Stimulated activated CD8-positive, alpha-beta memory T cell treated with anti-CD3 and anti-CD28 coated beads, Interleukin-2, amount 100 ng/mL, for 48 hours (primary cell): ENCODE measurements around the gene CCM2.
"Not testable (repeated sequence)": the region's sequence is repeated elsewhere in the genome, so short reads cannot be mapped to it uniquely, and the experiment has no call there.

ENCODE experiments used
- DNase-seq, 2 donors: peaks; one replicate each; pipeline ENCODE4 v3.0.0-alpha.2; 2020; ENCODE audit warnings: low read depth in 2 of 2

Gene CCM2

DNA sequence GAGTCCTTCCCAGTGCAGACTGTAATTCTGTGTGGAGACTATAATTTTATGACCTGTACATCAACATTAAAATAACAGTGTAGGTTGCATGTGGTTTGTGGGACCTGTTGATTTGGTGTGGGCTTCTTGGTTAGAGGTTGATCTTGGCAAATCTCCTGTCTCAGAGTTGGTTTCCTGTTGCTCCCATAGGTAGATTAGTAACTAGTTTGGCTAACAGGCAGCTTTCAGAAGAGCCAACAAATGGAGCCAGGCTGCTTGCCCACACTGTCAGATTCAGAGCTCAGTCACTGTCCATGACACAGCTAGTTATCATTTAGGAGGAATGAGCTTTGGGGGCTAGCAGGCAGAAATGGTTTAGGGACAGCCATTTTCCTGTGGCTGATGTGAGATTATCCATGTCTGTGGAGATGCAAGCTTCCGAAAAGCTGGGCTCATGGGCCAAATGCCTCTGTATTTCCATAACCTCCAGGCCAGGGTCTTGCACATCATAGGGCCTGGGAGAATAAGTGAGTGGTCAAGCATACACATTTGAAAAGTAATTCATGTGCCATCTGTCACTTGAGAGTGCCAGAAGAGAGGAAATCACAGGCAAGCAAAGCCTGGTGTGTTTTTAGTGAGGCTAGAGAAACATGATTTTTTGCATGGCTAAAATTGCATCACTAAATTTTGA lies 33.4 kb downstream of the CCM2 start:
- DNase-seq: no peak

DNA sequence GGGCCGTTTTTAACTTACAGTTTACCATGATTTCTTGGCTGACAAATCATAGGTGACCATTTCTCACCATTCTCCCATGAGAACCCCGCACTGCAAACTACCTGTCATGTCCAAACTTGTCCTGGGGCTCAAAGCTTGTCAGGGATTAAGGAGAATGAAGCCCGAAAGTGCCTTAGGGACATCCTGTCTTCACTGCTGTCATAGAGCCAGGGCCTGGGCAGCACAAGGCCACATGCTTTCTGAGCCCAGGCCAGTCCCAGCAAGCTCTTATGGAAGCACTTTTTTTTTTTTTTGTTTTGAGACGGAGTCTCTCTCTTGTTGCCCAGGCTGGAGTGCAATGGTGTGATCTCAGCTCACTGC lies 33.9 kb downstream of the CCM2 start:
- no peak for DNase-seq

DNA sequence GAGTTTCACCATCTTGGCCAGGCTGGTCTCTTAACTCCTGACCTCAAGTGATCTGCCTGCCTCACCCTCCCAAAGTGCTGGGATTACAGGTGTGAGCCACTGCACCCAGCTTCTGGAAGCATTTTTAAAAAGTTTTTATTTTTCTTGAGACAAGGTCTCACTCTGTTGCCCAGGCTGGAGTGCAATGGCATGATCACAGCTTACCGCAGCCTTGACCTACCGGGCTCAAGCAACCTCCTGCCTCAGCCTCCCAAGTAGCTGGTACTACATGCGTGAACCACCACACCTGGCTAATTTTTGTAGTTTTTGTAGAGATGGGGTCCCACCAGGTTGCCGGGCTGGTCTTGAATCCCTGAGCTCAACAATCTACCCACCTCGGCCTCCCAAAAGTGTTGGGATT lies 34.7 kb downstream of the CCM2 start:
- not testable (repeated sequence) for DNase-seq

DNA sequence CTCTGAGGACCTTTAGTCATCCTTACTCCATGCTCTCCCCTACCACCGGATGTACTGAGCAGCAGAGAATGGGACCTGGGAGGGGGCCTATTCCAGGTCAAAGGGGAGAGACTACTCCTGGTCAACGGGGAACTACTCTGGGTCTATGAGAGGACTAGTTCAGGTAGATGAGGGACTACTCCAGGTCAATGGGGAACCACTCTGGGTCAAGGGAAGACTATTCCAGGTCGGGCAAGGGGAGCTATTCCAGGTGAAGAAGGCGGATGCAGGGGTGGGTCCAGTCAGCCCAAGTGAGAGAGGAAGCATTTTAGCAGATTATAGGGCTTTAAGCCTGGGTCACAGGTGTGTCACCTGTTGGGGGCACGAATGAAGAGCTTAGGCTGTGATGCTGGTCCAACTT lies 35.4 kb downstream of the CCM2 start:
- no peak for DNase-seq

DNA sequence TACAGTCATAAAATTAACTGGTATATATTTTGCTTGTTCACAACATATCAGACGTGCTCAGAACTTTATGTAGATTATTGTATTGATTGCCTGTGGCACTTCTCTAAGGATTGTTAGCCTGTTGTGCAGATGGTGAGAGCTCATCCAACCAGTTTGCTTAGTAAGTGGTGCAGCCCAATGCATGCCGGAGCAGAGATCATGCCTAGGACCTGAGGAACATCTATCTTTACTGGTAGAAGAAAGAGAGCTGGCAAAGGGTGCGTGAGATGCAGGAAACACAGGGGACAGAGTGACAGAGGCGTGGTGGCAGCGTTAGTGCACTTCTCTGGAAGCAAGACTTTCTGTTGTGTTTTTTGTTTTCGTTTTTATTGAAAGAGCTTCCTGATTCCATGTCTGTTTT lies 35.9 kb downstream of the CCM2 start:
- DNase-seq: no peak

DNA sequence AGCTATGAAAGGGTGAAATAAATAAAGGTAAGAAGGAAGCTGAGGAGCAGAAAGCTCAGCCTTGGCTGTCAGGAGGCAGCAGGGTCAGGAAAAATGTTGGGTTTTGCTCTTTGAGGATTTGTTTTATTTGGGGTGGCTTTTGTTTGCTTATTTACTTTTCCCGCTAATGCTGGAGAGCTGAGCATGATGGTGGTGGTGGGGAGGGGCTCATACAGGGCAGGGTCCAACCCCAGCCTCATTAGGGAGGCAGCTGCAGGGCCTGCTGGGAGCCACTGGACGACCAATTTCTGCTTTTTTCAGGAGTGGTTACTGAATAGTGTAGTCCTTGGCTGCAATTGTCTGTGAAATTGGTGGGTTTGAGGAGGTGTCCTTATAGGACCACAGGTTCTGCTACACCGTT lies 36.3 kb downstream of the CCM2 start:
- no peak for DNase-seq

DNA sequence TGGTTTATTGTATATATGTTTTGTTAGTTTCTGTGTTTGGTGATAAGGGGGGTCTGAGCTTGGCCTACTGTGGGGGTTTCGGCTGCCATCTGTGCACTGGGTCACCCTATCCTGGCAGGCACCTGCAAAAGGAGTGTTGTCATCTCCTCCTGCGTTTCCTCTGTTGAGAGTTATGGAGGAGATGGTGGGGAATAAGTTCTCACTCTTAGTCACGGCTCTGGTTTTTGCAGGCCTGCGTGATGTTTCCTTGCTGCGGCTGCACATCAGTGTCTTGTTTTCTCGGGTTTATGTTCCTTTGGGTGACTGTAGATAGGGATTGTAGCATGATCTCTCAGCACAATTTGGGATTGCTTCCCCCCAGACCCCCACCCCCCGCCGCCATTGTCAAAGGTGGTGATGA lies 36.8 kb downstream of the CCM2 start:
- no peak for DNase-seq

DNA sequence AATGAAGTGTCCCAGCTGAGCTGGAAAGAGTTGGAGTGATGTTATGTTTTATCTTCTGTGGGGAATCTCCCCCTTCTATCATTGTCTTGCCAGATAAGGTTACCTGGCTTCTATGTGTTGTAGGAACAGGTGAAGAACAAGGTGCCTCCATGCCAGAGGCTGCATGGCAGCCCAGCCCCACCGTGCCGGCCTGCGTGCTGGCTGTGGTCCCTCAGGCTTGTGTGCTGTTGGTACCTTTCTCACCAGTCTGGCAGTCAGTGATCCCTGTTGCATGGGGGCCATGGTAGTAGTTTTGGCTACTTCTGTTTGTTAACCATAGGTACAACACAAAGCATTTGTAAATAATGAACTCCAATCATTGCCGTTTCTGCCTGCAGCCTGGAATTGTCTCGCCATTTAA lies 37.9 kb downstream of the CCM2 start:
- DNase-seq: no peak

DNA sequence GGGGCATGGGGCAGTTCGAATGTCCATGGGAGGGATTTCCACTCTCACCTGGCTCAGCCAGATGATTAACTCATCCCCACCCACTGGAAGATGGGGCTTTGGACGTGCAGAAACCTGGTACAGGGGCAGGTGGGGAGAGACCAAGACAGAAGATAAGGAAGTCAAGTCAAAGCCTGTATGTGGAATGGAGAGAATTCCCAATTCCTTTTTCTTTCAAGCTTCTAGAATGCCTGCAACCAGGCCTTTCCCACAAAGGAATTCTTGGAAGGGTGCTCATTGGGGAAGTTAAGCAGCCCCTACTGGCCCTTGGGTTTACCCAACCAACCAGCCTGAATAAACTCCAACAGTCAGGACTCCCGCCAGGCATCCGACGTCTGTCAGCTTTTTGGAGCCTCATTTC lies 39.1 kb downstream of the CCM2 start:
- no peak for DNase-seq

DNA sequence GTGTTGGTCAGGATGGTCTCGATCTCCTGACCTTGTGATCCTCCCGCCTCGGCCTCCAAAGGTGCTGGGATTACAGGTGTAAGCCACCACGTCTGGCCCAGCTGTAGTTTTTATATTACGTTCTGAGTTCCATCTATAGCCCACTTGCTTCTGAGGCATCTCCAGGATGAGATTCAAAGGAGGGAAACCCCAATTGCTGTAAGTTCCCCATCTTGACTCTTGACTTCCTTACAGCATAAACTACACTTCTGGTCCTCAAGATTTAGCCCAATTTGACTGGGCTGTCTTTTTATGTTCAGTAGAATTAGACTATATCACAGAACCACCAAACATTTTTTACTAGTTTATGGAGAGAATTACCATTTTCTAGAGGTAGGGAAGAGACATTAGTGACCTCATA lies 44.3 kb downstream of the CCM2 start:
- no peak for DNase-seq

DNA sequence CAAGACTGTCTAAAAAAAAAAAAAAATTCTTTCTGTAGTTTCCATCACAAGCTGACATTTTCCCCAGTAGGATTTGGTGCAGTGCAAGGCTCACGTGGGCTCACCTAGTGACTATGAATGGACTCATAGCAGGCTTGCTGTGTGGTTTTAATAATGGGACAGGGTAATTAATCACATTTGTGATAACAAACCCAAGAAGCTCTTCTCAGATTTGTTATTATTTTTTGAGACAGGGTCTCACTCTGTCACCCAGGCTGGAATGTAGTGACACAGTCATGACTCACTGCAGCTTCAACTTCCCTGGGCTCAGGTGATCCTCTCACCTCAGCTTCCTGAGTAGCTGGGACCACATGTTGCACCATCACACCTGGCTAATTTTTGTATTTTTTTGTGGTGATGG lies 48.7 kb downstream of the CCM2 start:
- no peak for DNase-seq

DNA sequence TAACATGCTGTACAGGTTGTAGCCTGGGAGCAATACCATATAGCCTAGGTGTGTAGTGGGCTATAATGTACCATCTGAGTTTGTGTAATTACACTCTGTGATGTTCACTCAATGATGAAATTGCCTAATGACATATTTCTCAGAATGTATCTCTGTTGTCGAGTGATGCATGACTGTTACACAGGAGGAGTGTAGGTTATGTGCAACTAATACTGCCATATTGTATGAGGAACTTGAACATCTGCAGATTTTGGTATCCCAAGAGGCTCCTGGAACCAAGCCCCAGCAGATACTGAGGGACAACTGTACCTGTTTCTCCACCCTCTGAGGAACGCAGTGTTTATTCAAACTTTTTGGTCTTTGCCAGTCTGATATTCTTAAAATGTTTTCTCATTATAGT lies 50.2 kb downstream of the CCM2 start:
- DNase-seq: no peak

DNA sequence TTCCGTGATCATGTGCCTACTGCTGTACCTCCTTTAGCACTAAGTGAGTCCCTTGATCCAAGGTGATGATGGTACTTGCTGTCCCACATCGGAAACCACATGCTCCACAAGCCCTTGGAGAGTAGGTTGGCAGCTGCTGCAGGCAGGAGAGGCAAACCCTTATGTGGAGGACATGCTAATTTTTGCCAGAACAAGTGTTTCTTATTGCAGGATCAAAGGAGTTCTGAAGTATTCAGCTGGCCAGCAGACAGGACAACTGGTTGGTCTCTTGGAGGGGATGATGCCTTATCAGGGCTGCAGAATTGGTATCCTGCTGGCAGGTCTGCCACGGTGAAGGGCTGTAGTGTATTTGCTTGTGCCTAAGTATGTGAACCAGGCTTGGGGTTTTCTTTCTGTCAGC lies 52.0 kb downstream of the CCM2 start:
- DNase-seq: no peak

DNA sequence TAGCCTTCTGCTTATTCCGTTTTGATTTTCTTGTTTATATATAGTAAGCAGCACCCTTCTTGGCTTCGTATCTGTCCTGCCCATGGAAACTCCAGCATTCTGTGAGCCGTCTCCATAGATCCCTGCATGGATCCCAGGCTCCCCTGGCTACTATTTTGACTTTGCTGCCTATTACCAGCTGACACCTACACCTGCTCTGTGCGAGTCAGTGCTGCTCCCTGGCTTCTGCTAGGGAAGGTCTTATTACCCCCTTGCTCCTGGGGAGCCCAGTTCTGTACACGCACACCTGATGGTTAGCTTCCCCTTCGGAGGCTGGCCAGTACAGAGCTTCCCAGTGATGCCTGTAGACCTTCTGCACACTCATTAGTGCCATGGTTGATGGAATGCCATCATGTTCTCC lies 53.4 kb downstream of the CCM2 start:
- DNase-seq: no peak

DNA sequence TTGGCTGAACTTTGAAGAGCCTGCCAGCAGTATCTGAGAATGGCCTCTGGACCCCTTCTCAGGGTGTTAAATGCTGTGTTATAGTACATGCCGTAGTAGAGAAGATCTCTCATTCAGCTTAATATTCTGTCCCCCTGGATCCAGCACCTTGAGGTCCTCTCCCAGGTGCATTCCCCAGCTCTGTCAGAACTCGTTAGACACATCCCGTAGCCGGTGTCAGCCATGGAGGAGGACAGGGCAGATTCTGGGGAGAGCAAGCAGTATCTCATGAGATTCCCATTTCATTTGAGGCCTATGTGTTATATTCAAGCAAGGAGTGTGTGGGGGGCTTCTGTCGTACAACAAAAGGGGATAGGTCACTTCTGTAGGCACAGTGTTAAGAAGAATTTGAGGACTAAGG lies 53.9 kb downstream of the CCM2 start:
- DNase-seq: no peak

DNA sequence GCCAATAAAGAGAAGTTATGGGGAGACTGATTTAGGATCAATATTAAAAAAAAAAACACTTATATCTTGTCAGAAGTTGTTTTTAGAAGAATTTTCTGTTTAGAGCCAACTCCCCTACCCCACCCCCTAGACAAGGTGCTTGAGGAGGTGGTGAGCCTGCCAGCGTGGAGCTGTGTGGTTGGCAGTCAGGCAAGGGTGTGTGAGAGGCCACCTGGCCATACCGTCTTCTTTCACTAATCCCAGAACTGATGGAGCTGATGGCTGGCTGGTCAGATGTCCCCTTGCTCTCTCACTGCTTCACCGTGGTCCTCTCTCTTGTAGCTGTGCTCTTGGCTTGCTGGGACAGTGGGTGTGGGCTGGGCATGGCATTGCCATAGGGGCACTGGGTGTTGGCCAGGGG lies 54.4 kb downstream of the CCM2 start:
- DNase-seq: no peak

DNA sequence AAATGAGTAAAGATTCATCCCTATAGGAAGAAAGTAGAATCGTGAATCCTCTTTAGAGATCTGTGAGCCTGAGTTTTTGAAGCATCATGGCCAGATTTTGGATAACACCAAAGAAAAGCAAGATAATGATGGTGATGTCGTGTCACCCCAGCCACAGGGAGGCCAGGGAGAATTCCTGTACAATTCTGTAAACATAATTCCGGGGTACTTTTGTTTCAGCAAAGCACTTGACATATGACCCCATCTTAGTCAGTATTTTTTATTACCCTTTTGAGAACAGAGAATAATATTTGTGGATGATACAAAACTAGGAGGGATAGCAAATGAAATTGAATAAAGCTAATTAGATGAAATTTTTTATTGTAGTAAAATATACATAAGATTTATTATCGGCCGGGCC lies 55.0 kb downstream of the CCM2 start:
- DNase-seq: no peak

DNA sequence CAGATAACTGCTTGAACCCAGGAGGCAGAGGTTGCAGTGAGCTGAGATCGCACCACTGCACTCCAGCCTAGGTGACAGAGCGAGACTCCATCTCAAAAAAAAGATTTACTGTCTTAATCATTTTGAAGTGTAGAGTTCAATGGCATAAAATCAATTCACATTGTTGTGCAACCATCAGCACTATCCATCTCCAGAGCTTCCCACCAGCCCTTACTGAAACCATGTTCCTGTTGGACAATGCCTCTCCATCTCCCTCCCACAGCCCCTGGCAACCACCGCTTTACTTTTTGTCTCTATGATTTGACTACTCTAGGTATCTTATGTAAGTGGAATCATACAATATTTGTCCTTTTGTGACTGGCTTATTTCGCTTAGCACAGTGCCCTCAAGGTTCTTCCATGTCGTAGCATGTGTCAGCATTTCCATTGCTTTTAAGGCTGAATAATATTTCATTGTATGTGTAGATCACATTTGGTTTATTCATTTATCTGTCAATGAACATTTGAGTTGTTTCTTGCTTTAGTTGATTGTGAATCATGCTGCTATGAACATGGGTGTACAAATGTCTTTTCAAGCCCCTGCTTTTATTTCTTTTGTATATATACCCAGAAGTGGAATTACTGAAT lies 55.7 kb downstream of the CCM2 start:
- no peak for DNase-seq

DNA sequence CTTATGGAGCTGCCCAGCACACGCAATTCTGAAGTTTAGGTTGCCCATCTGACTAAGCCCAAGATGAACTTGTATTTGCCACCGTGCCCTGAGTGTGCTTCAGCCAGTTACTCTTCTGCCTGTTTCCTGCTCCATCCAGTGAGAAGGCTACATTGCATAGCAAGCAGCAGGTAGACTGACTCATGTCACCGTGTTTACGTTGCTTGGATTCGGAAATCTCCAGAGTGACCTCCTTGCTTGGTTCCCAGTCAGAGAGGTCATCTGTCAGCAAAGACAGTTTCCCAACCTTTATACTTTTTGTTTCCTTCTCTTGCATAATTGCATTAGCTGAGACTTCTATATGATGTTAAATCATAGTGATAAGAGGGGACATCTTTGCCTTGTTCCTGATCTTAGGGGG lies 57.9 kb downstream of the CCM2 start:
- no peak for DNase-seq

DNA sequence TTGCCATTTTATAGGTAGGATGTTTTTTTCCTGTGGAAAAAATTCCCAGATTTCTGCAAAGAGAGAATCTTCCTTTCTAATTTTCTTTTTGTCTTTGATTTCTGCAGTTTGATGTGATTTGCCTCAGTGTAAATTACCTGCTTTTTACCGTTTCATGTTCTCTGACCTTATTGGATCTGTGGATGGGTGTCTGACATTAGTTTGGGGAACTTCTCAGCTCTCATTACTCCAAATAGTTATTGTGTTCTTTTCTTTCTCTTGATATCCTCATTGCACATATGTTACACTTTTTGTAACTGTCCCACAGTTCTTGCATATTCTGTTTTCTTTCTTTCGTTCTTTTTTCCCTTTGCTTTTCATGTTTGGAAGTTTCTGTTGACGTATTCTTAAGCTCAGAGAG lies 60.3 kb downstream of the CCM2 start:
- no peak for DNase-seq

DNA sequence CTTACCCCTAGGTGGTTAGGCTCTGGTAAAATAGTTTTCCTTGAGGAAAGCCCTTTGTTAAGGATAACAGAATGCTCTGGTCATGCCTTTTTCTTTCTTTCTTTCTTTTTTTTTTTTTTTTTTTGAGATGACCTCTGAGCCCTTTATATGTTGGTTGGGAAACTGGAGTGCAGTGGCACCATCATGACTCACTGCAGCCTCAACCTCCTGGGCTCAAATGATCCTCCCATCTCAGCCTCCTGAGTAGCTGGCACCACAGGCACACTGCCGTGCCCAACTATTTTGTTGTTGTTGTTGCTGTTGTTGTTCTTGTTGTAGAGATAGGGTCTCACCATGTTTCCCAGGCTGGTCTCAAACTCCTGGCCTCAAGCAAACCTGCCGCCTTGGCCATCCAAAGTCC lies 61.4 kb downstream of the CCM2 start:
- no peak for DNase-seq

DNA sequence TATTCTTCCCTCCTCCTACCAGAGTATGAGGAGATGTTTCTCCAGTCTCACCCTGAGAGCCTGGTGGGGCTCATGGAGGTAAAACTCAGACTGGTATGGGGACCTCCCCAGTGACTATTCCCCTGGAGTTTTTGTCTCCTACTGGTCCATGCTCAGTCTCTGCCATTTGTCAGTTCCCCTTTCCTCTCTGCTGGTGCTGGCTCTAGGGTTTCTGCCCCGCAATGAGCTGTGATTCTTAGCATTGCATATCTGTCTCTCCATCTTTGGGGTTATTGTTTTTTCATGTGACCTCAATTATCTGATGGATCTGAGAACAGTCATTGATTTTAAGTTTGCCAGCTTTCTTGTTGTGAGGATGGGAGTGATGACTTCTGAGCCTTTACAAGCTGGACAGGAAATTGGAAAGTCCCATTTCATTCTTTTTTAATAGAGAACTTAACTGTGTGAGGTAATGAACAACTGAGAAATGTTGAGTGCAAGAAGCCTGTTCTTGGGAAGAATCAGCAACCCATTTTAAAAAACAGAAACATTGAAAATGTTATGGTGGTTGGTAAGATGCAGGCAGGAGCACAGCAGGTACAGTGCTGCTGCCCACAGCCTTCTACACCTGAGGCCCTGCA lies 61.9 kb downstream of the CCM2 start:
- no peak for DNase-seq

DNA sequence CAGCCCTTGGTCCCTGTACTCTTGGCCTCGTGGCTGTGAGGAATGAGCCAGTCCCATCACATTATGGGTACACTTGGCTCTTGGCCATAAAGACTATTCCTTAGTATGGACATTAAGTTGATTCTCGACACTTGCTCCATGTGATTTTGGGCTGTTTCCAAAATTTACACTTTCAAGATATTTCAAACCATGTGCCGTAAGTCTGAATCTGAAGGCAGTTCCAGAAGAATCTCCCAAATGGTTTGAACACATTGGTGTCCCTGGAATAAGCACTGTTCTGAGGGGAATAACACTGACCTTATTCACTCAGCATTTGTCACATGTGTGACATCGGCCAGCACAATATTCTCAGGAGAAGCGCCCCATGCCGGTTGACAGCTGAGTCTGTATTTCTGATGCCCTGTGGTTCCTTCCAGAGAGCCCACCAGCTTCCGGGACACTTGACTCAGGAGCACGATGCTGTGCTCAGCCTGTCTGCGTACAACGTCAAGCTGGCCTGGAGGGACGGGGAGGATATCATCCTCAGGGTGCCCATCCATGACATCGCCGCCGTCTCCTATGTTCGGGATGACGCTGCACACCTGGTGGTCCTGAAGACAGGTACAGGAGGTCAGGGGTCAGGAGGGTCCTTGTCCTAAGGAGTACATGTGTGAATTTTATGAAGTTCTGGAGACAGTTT lies 64.2 kb downstream of the CCM2 start:
- DNase-seq: no peak
